ENCODE measurements around the gene WDR88.
A peak's percentile ranks its signal among the peaks of the same experiment; 100 is the strongest.

- TF ChIP-seq CTCF (IDR thresholded peaks at IDR 0.05; ENCODE audit: low read depth, low read length, poor library complexity, severe bottlenecking) (peak; percentile 82), EZH2phosphoT487 (IDR thresholded peaks at IDR 0.05; ENCODE audit: borderline replicate concordance, low read length) (no peak)
These were observed 6.0 kb upstream of the WDR88 start for GRCh38 chr19:33125929-33126388.

Measured in DOHH2 (cell line).